Measurements from ENCODE around the gene MAFF. TPM values are rescaled to one million over a fixed set of nuclear protein-coding genes. Genes with fewer than 3 reads are reported as not detected.
A peak's percentile ranks its signal among the peaks of the same experiment; 100 is the strongest.

MAFF gene
- total RNA-seq, 4 donors from 2014 or later: 10.1 to 180 (median 44.0) TPM

DNA sequence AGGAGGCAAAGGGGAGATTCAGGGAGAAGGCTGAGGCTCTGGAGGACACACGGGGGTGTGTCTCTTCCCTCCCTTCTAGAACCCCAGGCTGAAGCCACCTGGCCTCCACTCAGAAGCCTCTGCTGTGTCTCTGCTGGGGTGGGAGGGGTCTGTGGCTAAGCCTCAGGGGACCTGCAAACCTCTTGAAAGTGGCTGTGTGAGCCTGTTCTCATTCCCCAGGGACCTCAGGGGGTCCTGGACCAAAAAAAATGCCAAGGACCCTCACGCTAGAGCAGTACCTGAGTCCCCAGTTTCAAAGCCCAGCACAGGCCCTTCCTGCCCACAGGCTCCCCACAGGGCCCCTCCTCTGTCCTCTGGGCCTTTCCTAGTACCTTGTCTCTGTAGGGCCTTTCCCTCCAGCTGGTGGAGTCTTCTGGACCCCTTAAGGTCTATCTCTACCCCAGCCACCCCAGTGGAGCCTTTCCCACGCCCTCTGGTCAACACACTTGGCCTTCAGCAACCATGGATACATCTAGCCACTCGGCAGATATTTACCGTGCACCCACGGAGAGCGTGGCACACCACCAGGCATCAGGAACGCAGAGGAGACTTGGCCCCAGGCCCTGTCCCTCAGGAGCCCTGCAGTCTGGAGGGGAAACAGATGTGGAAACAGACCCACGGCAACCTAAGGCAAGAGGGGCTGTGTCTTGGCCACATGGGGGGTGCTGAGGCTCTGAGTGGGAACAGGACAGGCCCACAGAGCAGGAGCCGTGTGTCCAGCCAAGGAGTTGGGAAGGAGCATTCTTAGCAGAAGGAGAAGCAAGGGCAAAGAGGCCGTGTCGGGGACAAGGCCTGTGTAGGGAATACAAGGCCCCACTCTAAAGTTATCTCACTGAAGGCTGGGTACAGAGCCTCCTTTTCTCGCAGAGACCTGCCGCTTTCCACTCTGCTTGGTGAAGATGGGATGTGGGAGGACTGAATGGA, 38.6 kb upstream of the MAFF start:
- DNase-seq: no peak
- intact Hi-C loops (cut with DNase I; ENCODE audit: low total_unique reads): no loop called here
- Histone ChIP-seq H3K9me3 (no peaks in the 10 kb centered on the region), H3K4me1 (no peaks in the 10 kb centered on the region), H3K36me3 (no peaks in the 10 kb centered on the region), H3K27ac (no peak overlapping the region), H3K27me3 (no peaks in the 10 kb centered on the region), H3K4me3 (no peak overlapping the region)
- TF ChIP-seq CTCF (IDR thresholded peaks at IDR 0.05): no peak
- TF ChIP-seq POLR2A (IDR thresholded peaks at IDR 0.05): no peak

- TF ChIP-seq CTCF (IDR thresholded peaks at IDR 0.05) (no peak), POLR2A (IDR thresholded peaks at IDR 0.05) (no peak)
- H3K9me3 ChIP-seq: no peaks in the 10 kb centered on the region
- H3K4me3 ChIP-seq: no peak overlapping the region
- no peaks in the 10 kb centered on the region for H3K36me3 ChIP-seq
- no peaks in the 10 kb centered on the region for H3K27me3 ChIP-seq
- no peak for DNase-seq
- H3K4me1 ChIP-seq: no peaks in the 10 kb centered on the region
- no peak overlapping the region for H3K27ac ChIP-seq
- intact Hi-C loops (cut with DNase I; ENCODE audit: low total_unique reads): no loop called here
Observed at GRCh38 chr22:38163844-38164550, 37.8 kb upstream of the MAFF start.

DNA sequence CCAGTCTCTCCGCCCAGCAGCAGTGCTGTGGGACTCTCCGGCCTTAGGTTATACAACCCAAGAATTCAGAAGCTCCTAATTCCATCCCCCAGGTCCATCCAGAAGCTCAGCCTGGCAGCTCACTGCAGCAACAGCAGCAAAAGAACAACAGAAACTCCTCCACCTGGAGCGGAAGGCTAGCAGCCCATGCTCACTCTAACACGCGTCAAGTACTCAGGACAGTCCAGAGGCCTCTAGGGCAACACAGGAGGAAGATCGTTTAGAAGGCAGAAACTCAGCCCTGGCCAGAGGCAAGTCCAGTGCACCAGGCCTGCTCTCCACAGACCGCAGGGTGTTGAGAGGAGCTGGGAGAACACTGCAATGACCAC, 37.3 kb upstream of the MAFF start:
- Histone ChIP-seq H3K27ac (no peak overlapping the region), H3K4me3 (no peak overlapping the region), H3K9me3 (no peaks in the 10 kb centered on the region), H3K27me3 (no peaks in the 10 kb centered on the region), H3K36me3 (no peaks in the 10 kb centered on the region), H3K4me1 (no peaks in the 10 kb centered on the region)
- TF ChIP-seq POLR2A (IDR thresholded peaks at IDR 0.05): no peak
- intact Hi-C loops (cut with DNase I; ENCODE audit: low total_unique reads): no loop called here
- DNase-seq: no peak

GRCh38 chr22:38165922-38166593, 35.7 kb upstream of the MAFF start:
- intact Hi-C loops (cut with DNase I; ENCODE audit: low total_unique reads): no loop called here
- Histone ChIP-seq H3K27ac (peak overlapping the region in 1 of 2 donors; percentile 15), H3K27me3 (no peaks in the 10 kb centered on the region), H3K4me1 (no peaks in the 10 kb centered on the region), H3K4me3 (no peak overlapping the region), H3K36me3 (no peaks in the 10 kb centered on the region), H3K9me3 (no peaks in the 10 kb centered on the region)
- TF ChIP-seq POLR2A (IDR thresholded peaks at IDR 0.05) (no peak), CTCF (IDR thresholded peaks at IDR 0.05) (no peak)
- DNase-seq: no peak

- no peak for TF ChIP-seq POLR2A (IDR thresholded peaks at IDR 0.05)
- no peak for TF ChIP-seq CTCF (IDR thresholded peaks at IDR 0.05)
- no peak overlapping the region for H3K27ac ChIP-seq
- no peaks in the 10 kb centered on the region for H3K27me3 ChIP-seq
- H3K4me1 ChIP-seq: no peaks in the 10 kb centered on the region
- no peaks in the 10 kb centered on the region for H3K9me3 ChIP-seq
- DNase-seq: no peak
- intact Hi-C loops (cut with DNase I; ENCODE audit: low total_unique reads): no loop called here
- H3K4me3 ChIP-seq: no peak overlapping the region
- no peaks in the 10 kb centered on the region for H3K36me3 ChIP-seq
Observed at GRCh38 chr22:38167988-38168407, 33.8 kb upstream of the MAFF start.

All from uterus (tissue), 4 donors.